ENCODE measurements around the gene SERTM1. TPM values are rescaled to one million over a fixed set of nuclear protein-coding genes. Genes with fewer than 3 reads are reported as not detected.

SERTM1 gene
- total and polyA plus RNA-seq, 11 donors: 0.03 to 6.0 (median 0.74) TPM; not detected in 1

- no peak overlapping the region for H3K27ac ChIP-seq
- intact Hi-C loops (cut with DNase I): no loop called here
- H3K4me3 ChIP-seq: no peak overlapping the region
- peaks cover 0 to 12% (median 0%) of the 10 kb centered on the region in 9 donors for H3K27me3 ChIP-seq
- no peaks in the 10 kb centered on the region for H3K36me3 ChIP-seq
- ATAC-seq (no peak), DNase-seq (no peak)
- no peaks in the 10 kb centered on the region for H3K9me3 ChIP-seq
- 75 to 87% (median 81%) methylated on average over 6 of the region's 6 CpGs for WGBS, 4 donors
- TF ChIP-seq, protein P1, sequence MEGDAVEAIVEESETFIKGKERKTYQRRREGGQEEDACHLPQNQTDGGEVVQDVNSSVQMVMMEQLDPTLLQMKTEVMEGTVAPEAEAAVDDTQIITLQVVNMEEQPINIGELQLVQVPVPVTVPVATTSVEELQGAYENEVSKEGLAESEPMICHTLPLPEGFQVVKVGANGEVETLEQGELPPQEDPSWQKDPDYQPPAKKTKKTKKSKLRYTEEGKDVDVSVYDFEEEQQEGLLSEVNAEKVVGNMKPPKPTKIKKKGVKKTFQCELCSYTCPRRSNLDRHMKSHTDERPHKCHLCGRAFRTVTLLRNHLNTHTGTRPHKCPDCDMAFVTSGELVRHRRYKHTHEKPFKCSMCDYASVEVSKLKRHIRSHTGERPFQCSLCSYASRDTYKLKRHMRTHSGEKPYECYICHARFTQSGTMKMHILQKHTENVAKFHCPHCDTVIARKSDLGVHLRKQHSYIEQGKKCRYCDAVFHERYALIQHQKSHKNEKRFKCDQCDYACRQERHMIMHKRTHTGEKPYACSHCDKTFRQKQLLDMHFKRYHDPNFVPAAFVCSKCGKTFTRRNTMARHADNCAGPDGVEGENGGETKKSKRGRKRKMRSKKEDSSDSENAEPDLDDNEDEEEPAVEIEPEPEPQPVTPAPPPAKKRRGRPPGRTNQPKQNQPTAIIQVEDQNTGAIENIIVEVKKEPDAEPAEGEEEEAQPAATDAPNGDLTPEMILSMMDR (IDR thresholded peaks at IDR 0.05): no peak
- TF ChIP-seq POLR2A (IDR thresholded peaks at IDR 0.05): no peak
- H3K4me1 ChIP-seq: no peaks in the 10 kb centered on the region
Observed at GRCh38 chr13:36680913-36681312, 7.1 kb downstream of the SERTM1 start.

GRCh38 chr13:36681894-36682624 lies 8.2 kb downstream of the SERTM1 start:
- Histone ChIP-seq H3K27ac (no peak overlapping the region), H3K4me1 (no peaks in the 10 kb centered on the region), H3K9me3 (no peaks in the 10 kb centered on the region), H3K27me3 (peaks cover 0 to 8% (median 0%) of the 10 kb centered on the region in 9 donors), H3K4me3 (no peak overlapping the region), H3K36me3 (no peaks in the 10 kb centered on the region)
- no peak for ATAC-seq
- TF ChIP-seq POLR2A (IDR thresholded peaks at IDR 0.05): no peak
- TF ChIP-seq, protein P1 (IDR thresholded peaks at IDR 0.05): no peak
- intact Hi-C loops (cut with DNase I): no loop called here
- no peak for DNase-seq

- no peak for TF ChIP-seq POLR2A (IDR thresholded peaks at IDR 0.05)
- TF ChIP-seq, protein P1 (IDR thresholded peaks at IDR 0.05): no peak
- intact Hi-C loops (cut with DNase I): no loop called here
- ATAC-seq (no peak), DNase-seq (no peak)
- Histone ChIP-seq H3K4me1 (no peaks in the 10 kb centered on the region), H3K27me3 (peaks cover 0 to 8% (median 0%) of the 10 kb centered on the region in 9 donors), H3K9me3 (no peaks in the 10 kb centered on the region), H3K4me3 (no peak overlapping the region), H3K27ac (no peak overlapping the region), H3K36me3 (no peaks in the 10 kb centered on the region)
- WGBS, 4 donors: 80 to 93% (median 89%) methylated on average over 6 of the region's 6 CpGs
Observed at GRCh38 chr13:36683701-36684100, 9.9 kb downstream of the SERTM1 start.

DNA sequence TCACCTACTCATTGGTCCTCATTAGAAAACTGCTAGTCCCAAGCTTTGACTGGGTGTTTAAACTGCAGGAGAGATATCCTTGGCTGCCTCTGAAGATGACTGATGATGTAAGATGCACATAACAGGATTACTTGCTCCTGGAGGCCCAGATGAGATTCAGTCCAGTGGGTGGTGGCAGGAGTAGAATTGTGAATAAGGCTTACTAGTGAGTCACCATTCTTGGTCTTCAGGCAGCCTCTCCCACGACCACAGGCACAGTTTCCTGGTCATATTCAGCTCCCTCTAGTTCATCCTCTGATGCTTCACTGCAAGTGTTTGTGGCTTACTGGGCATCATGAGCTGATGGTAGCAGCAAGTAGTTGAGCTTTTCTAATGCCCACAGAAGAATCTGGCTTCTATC lies 12.1 kb downstream of the SERTM1 start:
- 22 to 51% (median 38%) methylated on average over 1 of the region's 1 CpG for WGBS, 4 donors
- TF ChIP-seq, protein P1 (IDR thresholded peaks at IDR 0.05): no peak
- H3K27ac ChIP-seq: no peak overlapping the region
- intact Hi-C loops (cut with DNase I): no loop called here
- H3K9me3 ChIP-seq: no peaks in the 10 kb centered on the region
- no peak overlapping the region for H3K4me3 ChIP-seq
- DNase-seq (no peak), ATAC-seq (no peak)
- no peaks in the 10 kb centered on the region for H3K36me3 ChIP-seq
- peaks cover 0 to 8% (median 0%) of the 10 kb centered on the region in 9 donors for H3K27me3 ChIP-seq
- no peaks in the 10 kb centered on the region for H3K4me1 ChIP-seq

All from heart left ventricle (tissue), 16 donors.